Measurements from ENCODE around the gene IQSEC3.

IQSEC3 gene

GRCh38 chr12:177336-177979 lies 110.9 kb downstream of the IQSEC3 start:
- DNase-seq (ENCODE audit: extremely low spot score) = no peak
- POLR2A ChIA-PET = interaction anchor here (1.0 kb wide), 1 partner anchor 18 kb away, joined by 4 read pairs; no protein-coding TSS in a partner anchor
- TF ChIP-seq CTCF (IDR thresholded peaks at IDR 0.05; ENCODE audit: control extremely low read depth, extremely low read depth, low read depth, missing control alignments) = no peak
- CTCF ChIA-PET = no interaction called here

- CTCF ChIA-PET = no interaction called here
- no peak for DNase-seq (ENCODE audit: extremely low spot score)
- POLR2A ChIA-PET = no interaction called here
- TF ChIP-seq CTCF (IDR thresholded peaks at IDR 0.05; ENCODE audit: control extremely low read depth, extremely low read depth, low read depth, missing control alignments) = no peak
Observed at GRCh38 chr12:177980-178828, 111.6 kb downstream of the IQSEC3 start.

GRCh38 chr12:178829-179109 lies 112.2 kb downstream of the IQSEC3 start:
- TF ChIP-seq CTCF (IDR thresholded peaks at IDR 0.05; ENCODE audit: control extremely low read depth, extremely low read depth, low read depth, missing control alignments) = no peak
- POLR2A ChIA-PET = no interaction called here
- no peak for DNase-seq (ENCODE audit: extremely low spot score)
- CTCF ChIA-PET = no interaction called here

GRCh38 chr12:179131-179884 lies 112.7 kb downstream of the IQSEC3 start:
- ChIA-PET POLR2A (no interaction called here), CTCF (no interaction called here)
- no peak for TF ChIP-seq CTCF (IDR thresholded peaks at IDR 0.05; ENCODE audit: control extremely low read depth, extremely low read depth, low read depth, missing control alignments)
- DNase-seq (ENCODE audit: extremely low spot score) = no peak

GRCh38 chr12:179885-180284 lies 113.3 kb downstream of the IQSEC3 start:
- DNase-seq (ENCODE audit: extremely low spot score) = no peak
- ChIA-PET CTCF (interaction anchor here (1.0 kb wide), 1 partner anchor 9 kb away, joined by 3 read pairs; no protein-coding TSS in a partner anchor), POLR2A (no interaction called here)
- TF ChIP-seq CTCF (IDR thresholded peaks at IDR 0.05; ENCODE audit: control extremely low read depth, extremely low read depth, low read depth, missing control alignments) = no peak

- DNase-seq (ENCODE audit: extremely low spot score) = peak; percentile 78
- ChIA-PET CTCF (interaction anchor here (1.0 kb wide), 1 partner anchor 9 kb away, joined by 3 read pairs; no protein-coding TSS in a partner anchor), POLR2A (no interaction called here)
- TF ChIP-seq CTCF (IDR thresholded peaks at IDR 0.05; ENCODE audit: control extremely low read depth, extremely low read depth, low read depth, missing control alignments) = no peak
Observed at GRCh38 chr12:180445-180844, 113.9 kb downstream of the IQSEC3 start.

Measured in GM10248 (cell line).